SH-SY5Y (cell line): ENCODE measurements around the gene DYRK1A.
A peak's percentile ranks its signal among the peaks of the same experiment; 100 is the strongest.

ENCODE experiments used
- GATA2 ChIP-seq: IDR thresholded peaks from 2 replicates; pipeline ENCODE4 v1.6.1; 2011; ENCODE audit warnings: mild to moderate bottlenecking, low read depth, low read length
- GATA3 ChIP-seq: IDR thresholded peaks from 2 replicates; pipeline ENCODE4 v1.6.1; 2011; ENCODE audit warnings: low read depth, mild to moderate bottlenecking, low read length, moderate library complexity

Gene DYRK1A

DNA sequence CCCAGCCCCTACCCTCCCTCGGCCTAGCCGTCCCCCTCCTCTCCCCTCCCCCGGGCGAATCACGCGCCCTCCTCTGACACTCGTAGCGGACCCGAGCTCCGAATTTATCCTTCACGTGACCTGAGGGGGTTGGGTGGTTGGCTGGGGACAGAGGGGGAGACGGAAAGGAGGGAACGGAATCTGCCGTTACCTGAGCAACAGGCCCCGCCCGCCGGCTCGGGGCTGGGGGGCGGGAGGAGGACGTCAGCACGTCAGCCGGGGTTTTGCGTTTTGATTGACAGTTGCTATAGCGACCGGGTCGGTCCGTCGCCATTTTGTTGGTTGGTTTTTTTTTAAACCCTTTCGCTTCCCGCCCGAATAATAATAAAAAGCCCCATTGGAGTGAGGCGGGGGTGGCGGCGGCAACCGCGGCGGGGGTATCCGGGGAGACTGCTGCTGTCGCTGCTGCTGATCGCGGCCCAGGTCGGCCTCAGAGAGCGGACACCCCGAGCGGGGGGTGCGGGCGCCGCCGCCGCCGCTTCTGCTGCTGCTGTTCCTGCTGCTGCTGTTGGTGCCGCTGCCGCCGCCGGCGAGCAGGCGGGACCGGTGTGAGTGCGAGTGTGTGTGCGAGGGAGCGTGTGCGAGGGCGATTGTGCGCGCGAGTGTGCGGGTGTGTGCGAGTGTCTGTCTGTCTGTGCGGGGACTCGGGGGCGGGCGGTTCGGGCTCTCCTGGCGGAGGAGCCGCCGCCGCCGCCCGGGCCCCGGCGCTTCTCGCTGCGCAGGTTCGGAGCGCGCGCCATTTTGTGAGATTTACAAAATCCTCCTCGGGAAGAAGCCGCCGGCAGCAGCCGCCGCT, at the start of gene DYRK1A:
Gene DYRK1A (plus strand): TSS at position 292 of the 835 bp plus-strand sequence. CDS start 53,602 bp downstream, outside the sequence.
- TF ChIP-seq GATA2 (no peak), GATA3 (no peak)

DNA sequence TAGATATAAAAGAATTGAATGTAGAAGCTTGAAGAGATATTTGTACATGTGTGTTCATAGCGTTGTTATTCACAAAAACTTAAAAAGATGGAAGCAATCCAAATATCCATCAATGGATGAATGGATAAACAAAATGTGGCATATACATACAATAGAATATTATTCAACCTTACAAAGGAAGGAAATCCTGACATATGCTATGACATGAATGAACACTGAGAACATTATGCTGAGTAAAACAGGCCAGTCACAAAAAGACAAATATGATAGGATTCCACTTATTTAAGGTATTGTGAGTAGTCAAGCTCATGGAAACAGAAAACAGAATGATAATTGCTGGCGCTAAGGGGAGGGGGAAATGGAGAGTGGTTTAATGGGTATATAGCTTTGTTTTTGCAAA, 47.0 kb upstream of the DYRK1A start:
- TF ChIP-seq GATA2 (no peak), GATA3 (no peak)

DNA sequence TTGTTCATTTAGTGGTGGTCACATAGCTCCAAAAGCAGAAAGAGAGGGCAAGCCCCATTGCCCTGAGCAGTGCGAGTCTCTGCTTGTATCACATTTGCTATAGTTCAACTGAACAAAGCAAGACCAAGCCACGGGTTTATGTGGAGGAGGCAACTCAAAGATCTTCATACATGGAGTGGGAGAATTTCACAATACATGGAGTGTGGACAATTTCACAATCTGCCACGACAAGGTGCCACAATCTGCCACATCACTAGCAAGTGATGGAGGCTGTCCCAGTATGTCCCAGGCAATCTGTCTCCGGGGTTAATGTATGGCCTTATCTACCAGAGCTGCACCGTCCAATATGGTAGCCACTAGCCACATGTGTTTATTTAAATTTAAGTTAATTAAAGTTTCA, 44.5 kb upstream of the DYRK1A start:
- TF ChIP-seq GATA2 (no peak), GATA3 (no peak)

DNA sequence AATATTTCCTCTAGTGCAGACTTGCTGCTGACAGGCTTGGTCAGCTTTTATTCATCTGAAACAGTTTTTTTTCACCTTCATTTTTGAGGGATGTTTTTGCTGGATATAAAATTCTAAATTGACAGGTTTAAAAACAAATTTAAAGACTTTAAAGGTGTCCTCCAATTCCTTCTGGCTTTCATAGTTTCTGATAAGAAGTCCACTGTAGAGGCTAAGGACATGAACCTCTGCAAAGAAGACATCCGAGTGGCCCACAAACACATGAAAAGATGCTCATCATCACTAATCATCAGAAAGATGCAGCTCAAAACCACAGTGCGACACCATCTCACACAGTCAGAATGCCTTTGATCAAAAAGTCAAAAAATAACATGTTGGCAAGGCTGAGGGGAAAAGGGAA, 42.0 kb upstream of the DYRK1A start:
- no peak for TF ChIP-seq GATA3
- TF ChIP-seq GATA2, result no peak

DNA sequence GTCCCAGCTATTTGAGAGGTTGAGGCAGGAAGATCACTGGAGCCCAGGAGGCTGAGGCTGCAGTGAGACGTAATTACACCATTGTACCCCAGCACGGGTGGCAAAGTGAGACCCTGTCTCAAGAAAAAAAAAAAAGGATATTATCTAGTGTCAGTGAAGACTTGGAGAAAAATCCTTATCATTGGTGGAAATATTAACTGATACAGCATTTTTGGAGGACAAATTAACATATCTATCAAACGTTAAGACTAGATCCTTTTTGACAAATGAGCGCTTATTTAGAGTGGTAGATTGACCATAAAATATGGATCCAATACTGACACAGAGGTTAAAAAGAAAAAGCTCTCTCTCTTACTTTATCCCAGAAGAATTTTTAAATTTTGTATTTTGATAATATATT, 35.2 kb upstream of the DYRK1A start:
- TF ChIP-seq GATA2 (no peak), GATA3 (no peak)

DNA sequence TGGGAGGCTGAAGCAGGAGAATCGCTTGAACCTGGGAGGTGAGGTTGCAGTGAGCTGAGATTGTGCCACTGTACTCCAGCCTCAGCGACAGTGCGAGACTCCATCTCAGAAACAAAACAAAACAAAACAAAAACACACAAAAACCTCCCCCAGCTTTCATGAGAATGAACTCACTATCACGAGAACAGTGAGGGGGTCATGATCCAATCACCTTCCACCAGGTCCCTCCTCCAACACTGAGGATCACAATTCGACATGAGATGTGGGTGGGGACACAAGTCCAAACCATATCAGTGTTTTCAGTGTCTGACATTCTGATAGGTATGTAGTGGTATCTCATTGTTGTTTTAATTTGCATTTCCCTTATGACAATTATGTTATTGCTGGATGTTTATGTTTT, 31.5 kb upstream of the DYRK1A start:
- TF ChIP-seq GATA3 (no peak), GATA2 (no peak)

DNA sequence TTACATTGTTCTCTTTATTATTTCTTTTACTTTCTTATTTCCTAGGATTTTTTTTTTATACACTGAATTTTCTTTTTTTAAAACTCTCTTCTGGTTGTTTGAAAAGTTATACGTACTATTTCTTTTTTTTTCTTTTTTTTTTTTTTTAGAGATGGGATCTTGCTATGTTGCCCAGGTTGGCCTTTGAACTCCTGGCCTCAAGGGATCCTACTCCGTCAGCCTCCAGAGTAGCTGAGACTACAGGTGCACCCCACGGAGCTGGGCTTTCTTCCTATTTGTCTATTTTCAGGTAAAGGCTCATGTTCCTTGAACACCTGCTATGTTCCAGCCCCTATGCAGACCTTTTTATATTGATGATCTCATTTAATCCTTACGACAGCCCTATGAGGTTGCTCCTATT, 29.4 kb upstream of the DYRK1A start:
- TF ChIP-seq GATA3 (no peak), GATA2 (no peak)

DNA sequence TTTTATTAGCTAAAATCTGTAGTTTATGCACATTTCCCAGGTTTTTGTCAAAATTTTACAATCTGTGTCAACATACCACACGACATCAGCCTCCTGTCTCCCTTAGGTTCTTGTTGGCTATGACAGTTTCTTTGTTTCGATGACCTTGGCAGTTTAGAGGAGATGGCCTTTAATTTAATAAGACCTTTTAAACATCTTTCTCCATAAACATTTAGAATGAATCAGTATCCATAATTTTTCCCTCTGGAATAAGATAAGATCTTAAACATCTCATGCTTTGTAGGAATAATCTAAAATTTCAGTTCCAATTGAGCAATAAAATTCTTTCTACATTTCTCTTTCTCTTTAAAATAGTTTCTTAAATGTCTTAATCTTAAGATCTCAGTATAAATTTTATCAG, 28.7 kb upstream of the DYRK1A start:
- TF ChIP-seq GATA2 (no peak), GATA3 (no peak)

DNA sequence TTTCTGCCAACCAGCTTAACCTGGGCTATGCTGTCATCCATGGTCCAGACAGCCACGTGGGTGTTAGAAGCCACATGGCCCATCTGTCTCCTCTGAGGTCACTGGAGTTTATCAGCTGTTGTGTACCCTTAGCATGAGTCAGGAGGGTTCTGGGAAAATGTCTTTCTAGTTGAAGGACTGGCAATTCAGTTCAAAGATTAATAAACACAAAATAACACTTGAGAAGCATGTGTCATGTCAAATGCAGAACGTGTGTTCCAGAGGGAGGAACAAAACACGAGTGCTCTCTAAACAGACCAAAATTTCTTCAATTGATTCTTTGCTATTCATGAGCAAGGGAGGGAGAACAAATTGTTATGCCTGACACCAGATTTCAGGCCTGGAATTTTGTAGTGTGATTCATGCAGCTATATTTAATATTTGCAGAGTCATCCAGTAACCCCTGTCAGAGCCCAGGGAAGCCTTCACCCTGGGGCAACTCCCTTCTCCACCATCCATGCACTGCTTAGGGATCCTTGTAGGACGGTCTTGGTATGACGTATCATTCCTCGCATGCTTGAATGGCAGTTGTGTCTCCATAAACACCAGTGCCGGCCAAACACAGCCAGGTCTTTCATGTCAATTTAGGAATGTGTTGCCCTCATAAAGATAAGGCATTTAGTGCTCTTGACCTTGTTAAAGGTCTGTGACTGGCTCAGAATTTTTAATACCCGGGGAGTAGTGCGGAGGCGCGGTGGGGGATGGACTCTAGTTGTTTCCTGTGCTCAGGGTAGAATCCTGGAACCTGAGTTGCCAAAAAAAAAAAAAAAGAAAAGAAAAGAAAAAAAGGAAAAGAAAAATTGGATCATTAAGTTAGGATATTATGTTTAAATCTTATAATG, 27.7 kb upstream of the DYRK1A start:
- TF ChIP-seq GATA2 (peak; percentile 76), GATA3 (no peak)

DNA sequence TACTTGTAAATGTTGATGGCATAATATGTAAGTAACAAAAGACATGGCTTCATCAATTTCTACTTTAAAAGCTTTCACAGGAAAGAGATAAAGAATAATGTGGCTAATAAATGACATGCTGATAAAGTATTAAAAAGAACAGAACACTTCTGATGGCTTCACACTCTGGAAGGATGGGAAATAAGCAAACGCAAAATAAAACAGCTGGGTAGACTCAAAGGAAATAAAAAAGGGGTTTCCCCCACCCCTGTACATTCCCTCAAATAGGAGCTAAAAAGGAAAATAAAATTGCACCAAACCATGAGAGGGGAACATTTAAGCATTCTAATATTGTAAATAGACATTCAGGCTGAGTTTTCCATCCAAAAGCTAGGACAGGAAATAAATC, 27.0 kb upstream of the DYRK1A start:
- TF ChIP-seq GATA2 (no peak; the same call in 1 of the 2 replicates), GATA3 (peak; percentile 82)

DNA sequence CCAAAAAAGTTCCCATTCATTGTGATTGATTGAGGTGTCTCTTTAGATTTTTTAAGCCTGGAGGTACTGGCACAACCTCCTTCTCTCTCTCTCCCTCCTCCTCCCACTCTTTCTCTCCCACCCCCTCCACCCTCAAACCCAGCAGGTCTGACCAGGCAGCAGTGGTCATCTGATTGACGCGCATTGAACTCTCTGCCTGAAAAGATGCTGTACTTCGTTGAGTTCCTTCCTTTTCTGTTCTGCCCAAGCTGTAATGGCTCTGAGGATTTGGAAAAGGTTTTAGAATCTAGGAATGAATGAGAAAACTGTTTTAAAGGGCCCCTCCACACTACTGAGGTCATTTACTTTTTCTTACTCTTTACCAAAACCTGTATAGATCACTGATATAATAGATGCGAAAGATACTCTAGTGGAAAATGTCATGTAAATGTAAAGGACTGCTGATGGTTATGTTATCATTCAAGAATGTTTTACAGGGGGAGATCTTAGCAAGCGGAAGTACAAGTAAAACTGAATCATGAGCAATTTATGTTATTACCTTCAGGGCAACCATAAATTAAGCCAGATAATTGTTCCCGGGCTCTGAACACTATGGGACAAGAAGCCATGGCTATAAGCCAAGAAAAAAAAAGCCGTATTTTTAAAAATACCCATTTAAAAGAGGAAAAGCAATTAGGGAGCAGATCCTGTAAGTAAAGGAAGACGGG, 25.2 kb upstream of the DYRK1A start:
- TF ChIP-seq GATA3, result no peak; the same call in 1 of the 2 replicates
- TF ChIP-seq GATA2, result no peak; the same call in 1 of the 2 replicates

DNA sequence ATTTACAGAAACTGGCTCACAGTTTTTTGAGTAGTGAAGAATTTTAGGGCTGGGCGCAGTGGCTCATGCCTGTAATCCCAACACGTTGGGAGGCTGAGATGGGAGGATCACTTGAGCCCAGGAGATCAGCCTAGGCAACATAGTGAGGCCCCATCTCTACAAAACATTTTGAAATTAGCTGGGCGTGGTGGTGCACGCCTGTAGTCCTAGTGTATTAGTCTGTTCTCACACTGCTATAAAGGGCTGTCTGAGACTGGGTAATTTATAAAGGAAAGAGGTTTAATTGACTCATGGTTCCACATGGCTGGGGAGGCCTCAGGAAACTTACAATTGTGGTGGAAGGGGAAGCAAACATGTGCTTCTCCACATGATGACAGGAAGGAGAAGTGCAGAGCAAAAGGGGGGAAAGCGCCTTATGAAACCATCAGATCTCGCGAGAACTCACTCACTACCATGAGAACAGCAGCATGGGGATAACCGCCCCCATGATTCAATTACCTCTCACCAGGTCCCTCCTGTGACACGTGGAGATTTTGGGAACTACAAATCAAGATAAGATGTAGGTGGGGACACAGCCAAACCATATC, 24.4 kb upstream of the DYRK1A start:
- TF ChIP-seq GATA2, result no peak
- TF ChIP-seq GATA3, result no peak

DNA sequence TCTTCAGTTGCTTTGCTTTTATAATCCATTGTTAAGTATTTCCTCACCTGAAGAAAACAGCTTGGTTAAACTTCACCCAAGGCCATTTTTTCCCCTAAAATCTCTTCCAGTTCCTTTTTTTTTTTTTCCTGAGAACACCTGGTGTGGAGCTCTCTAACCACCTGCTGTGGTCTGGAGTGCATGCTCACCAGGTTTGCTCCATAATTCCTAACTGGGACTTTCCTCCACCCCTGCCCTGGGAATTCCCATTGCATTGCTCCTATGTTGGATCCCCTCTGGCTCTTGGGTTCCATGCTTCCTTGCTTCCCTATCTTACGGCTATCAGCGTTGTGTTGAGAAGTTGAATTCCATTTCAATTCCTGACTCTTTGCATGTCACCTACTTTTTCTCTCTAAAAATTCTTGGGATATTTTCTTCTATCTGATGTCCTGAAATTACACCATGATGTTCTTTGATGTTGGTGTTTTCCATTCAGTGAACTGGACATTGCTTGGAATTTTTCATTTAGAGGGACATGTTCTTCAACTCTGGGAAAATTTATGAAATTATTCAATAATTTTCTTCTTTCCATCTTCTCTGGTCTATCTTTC, 19.6 kb upstream of the DYRK1A start:
- TF ChIP-seq GATA3 (no peak), GATA2 (no peak)
